Measurements from ENCODE around the gene SND1.

The SND1 gene

GRCh38 chr7:127736511-127736910 is 84.5 kb downstream of the SND1 start:
- DNase-seq = no peak

- no peak for DNase-seq
Observed at GRCh38 chr7:127738859-127739258, 86.9 kb downstream of the SND1 start.

DNA sequence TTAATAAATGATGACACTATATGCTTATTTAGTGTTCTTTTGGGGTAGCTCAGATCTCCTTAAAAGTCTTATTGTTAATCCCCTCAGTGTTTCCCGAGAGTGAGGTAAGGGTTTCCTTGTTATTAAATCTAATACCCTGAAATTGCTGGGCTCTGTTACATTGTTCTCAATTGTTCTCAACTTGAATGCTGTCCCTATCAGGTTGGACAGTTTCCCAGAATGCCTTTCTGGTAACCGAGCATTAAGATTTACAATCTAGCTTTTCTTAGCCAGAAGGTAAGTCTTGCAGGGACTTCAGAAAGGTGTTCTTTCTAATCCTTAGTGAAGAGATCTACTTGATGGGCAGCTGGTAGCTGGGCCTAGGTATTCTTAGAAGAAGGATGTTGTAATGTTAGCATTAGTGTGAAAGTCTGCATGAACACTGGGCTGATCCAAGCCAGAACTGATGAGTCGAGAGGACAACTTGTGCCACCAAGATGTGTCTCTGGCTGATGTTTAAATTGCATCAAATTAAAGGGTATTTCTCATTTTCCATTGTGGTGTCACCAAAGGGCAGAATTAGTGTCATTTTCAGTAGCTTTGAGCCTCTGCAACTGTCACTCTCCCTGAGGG is 89.9 kb downstream of the SND1 start:
- DNase-seq = no peak

DNA sequence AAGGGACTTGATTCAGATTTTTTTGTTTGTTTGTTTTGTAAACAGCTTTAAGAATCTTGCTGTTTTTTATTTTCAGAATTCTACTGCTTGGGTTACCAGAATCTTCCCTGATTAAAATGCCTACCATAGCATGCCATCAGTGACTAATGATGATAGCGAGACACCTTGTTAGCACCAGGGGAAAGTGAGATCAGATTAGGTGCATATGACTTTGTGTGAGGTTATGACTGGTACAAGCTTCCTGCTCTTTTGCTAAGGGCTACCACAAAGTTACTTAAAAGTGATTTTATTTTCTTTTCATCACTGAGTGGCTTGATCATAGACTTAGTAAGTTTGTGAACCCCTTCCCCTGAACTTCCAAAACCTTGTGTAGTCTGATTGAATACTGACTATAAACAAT is 93.5 kb downstream of the SND1 start:
- DNase-seq = no peak

DNA sequence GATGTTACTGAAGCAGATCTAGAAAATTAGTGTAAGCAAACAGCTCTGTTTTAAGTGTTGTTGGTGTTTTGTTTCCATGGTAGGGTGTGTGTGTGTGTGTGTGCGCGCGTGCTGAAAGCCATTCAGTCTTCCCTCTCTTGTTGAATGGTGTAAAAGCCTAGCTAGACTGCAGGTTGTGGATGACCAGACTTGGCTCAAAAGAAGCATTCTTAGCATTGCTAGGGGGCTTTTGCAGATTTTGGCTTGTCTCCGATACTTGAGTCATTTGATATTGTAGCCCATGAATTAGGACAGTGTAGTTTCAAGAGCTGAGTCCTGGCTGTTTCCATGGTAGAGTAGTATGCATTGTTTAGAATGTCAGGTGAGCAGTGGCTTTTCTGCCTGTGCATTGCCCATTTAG is 99.1 kb downstream of the SND1 start:
- no peak for DNase-seq

DNA sequence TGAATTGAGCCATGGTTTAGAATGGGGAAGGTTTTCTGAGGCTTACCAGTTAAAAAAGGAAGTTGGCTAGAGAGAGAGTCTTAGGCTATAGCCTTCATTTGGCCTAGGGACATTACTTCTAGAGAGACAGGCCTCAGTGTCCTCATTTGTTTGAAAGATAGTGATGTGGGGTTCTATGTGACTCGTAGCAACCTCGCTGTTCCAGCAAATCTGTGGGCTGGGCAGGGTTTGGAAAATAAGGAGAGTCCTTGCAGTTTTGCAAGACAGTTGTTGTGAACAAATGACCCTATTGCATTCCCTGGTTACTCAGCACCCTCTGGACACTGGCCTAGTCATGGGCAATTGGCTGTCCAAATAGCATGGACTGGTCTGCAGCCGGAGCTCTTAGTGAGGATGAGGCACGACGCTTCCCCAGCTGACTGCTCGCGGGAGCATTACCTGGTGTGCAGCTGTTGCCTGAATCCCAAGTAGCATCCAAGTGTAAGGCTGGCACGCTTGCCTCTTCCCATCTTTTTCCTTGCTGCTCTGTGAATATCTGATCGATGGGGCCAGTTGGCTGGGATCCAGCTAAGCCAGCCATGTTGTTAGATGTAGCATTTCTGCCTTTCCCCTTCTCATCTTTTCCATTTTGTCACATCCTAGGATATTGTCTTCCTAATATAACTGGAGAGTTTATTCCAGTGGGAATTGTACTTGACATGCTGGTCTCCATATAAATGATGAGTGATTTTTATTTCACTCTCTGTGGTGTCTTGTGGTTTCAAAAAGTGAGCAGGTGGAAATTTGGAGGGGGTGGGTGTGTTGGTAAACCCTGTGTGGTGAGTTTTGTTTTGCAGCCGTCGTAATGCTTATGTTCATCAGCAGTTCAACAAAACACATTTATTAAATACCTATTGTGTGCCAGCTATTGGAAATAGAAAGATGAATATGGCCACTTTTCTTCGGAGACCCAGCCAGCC is 99.8 kb downstream of the SND1 start:
- no peak for DNase-seq

DNA sequence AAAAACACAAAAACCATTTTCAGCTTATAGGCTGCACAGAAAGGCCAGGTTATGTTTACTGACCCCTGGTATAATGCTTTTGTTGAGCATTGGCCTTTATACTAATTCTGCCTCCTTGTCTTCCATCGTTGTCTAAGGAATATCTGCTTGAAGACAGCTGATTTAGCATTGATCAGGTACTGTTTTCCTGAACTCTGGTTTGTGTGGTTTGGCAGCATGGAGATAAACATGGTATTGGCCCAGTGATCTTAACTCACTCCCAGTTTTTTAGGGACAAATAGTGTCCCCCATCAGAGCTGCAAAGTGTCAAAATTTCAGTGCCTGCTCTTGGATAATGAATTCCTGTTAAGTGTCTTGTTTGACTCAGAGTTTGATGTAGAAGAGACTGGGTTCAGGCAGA is 100.8 kb downstream of the SND1 start:
- no peak for DNase-seq

DNA sequence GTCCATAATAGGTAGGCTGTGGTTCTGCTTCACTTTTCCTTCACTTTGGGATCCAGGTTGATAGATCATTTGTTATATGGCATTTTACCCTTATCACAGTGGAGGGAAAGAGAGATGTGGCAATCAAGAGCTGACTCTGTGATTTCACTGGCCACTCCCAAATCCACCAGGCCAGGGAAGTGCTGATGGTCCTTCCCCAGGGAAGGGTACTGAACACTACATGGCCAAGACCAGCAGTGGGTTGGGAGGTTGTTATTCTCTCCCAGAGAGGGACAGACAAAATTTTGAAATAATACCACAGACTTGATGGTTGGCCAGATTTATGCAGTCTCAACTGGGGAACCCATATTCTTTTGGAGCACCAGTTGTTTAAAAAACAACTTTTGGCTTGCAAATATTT is 102.5 kb downstream of the SND1 start:
- no peak for DNase-seq

- DNase-seq = no peak
Observed at GRCh38 chr7:127755521-127755920, 103.5 kb downstream of the SND1 start.

GRCh38 chr7:127755965-127756364 is 104.0 kb downstream of the SND1 start:
- no peak for DNase-seq

- DNase-seq = no peak
Observed at GRCh38 chr7:127758105-127758504, 106.1 kb downstream of the SND1 start.

DNA sequence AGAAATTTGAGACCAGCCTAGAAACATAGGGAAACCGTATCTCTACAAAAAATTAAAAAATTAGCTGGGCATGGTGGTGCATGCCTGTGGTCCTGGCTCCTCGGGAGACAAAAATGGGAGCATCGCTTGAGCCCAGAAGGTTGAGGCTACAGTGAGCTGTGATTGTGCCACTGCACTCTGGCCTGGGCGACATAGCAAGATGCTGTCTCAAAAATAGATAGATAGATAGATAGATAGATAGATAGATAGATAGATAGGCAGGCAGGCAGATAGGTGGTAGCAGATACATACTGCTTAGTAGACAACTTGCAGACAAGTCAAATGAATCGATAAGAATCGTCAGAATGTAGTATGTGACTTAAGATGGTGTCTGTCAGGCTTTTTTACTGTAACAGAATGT is 106.9 kb downstream of the SND1 start:
- no peak for DNase-seq

DNA sequence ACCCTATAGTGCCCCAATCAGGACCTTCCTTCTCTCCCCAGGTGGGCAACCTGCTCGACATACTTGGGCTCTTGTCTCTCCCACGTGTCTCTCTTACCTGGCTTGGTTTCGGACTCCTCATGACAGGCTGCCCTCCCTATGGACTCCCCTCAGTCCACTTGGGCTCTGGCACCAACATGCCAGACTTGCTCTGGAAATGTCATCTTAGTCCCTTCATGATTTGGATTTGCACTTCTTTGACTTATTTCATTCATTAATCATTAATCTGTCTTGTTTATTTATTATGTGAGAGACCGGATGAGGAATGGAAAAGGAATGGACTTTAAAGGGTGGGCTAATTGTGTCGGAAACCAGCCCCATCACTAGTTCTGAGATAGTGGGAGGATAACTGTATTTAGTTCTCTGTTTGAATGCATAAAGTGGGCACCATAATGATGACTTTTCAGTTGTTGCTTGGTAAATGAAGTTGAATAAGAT is 108.0 kb downstream of the SND1 start:
- no peak for DNase-seq

DNA sequence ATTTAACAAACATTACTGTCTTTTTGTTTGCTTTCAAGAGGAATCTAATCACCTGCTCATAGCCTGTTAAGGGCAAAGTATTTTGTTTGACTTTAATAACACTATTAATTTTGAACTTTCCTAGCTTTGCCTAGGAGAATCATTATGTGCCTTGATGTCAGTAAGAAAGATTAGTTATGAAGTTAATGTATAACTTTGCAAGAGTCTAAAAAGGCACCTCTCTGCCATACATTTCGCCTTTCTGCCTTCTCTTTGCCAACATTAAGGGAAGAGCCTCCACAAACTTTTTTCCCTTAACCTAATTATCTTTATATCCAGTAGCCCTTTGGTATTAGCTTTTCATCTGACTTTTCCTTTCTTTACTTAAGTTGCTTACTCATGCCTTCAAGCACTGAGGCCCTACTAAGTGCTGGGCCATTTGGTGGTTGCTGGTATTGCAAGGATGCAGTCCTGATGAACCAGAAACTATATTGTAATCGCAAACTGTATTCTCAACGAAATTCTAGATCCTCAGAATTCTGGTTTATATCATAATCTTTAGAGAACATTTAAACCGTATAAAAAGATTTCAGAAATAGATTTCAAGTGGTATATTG is 108.5 kb downstream of the SND1 start:
- DNase-seq = no peak

DNA sequence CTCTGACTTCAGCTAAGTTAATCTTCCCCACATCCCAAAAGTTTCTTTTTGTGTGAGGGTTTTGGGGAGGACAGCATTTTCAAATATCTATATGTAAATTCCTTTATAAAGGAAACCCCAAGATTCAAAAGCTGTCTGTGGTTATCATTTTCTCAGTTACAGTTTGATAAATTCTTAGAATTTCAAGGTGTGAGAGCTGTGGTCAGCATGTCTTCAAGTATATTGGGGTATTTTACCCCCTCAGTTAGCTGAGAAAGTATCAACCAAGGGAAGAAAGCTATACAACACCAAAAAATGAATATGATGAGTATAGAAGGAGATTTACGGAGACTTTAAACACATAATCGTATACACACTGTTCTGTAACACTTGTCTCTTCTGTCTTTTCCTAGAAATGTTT is 109.2 kb downstream of the SND1 start:
- DNase-seq = no peak

- no peak for DNase-seq
Observed at GRCh38 chr7:127764681-127765080, 112.7 kb downstream of the SND1 start.

DNA sequence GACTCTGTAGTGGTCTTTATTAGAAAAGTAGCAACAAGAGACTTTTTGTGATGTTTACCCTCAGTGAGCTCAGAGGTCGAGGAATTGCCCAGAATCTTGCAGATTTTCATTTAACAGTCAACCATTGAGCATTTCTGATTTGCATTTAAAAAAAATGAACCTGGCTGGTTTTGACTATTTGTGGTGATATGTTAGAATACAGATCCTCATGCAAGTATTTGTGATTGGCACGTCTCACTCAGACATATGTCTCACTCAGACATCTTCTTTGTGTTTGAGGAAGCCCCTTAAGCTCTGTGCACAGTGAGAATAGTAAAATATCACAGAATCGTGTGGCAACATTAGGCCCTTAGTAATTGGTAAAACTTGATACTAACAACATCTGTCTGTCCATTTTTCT is 113.2 kb downstream of the SND1 start:
- no peak for DNase-seq

- no peak for DNase-seq
Observed at GRCh38 chr7:127766831-127767459, 115.0 kb downstream of the SND1 start.

GRCh38 chr7:127768241-127768640 is 116.2 kb downstream of the SND1 start:
- no peak for DNase-seq

DNA sequence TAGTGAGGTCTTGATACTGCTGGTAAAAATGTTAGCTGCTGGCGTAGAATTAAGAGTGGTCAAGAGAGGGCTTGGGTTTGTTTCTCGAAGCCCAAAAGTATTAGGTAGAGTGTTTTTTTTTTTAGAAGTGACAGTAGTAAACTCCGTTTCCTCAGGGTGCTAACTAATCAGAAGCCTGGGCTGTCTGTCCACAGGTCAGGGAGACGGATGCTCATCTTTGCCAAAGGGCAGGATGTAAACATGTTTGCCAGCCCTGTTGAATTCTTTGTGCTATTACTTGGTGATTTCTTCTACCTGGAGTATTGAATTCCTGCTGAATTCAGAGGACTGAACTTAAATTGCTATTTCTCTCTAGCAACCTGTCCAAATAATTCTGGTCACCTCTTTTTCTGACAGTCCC is 117.1 kb downstream of the SND1 start:
- DNase-seq = no peak

GRCh38 chr7:127769696-127770400 is 117.9 kb downstream of the SND1 start:
- no peak for DNase-seq

DNA sequence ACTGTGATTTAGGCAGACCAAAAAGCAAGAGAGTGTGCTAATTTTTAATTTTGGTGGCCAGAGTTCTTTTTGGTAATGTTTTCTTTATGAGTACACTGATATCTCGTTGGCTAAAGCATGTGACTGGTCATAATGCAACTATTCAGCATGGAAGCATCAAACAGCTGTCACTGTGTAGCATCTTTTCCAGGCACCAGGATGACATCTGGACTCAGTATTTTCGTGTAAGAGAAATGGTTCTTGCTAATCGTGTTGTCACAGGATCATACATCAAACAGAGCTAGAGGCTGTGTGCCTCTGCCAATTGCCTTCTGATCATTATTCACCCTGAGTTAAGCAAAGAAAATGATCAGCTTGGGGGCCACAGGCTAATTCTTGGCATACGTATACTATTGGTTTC is 118.9 kb downstream of the SND1 start:
- DNase-seq = no peak

DNA sequence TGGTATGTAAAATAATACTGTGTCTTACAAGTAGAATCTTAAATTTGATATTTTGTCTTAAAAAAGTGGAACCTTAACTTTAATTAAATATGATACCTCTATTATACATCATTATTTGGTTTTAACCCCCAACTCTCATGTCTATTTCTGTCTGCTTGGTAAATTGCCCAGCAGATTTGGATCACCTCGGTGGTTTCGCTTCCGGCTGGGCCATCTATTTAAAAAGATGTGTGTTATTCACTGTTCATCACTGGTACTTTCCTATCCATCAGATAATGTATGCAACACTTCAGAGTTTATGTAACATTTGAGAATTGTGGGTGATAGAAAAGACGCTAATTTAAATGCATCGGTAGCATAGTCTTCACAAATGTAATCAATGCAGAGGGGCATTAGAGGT is 119.7 kb downstream of the SND1 start:
- no peak for DNase-seq
